Stimulated activated CD4-positive, alpha-beta T cell treated with anti-CD3 and anti-CD28 coated beads, Interleukin-2, amount 100 ng/mL, for 24 hours (primary cell): ENCODE results near the gene STAMBPL1.

Experiments used
- DNase-seq, 2 donors: peaks; one replicate each; pipeline ENCODE4 v3.0.0-alpha.2; 2020

The STAMBPL1 gene

GRCh38 chr10:88957381-88957780 lies 77.3 kb downstream of the STAMBPL1 start:
- DNase-seq = no peak

- no peak for DNase-seq
Measured at GRCh38 chr10:88958721-88959120, 78.7 kb downstream of the STAMBPL1 start.

- DNase-seq = no peak
Measured at GRCh38 chr10:88960802-88961201, 80.8 kb downstream of the STAMBPL1 start.

- no peak for DNase-seq
Measured at GRCh38 chr10:88961266-88961665, 81.2 kb downstream of the STAMBPL1 start.

GRCh38 chr10:88962336-88962735 lies 82.3 kb downstream of the STAMBPL1 start:
- DNase-seq = no peak

- no peak for DNase-seq
Measured at GRCh38 chr10:88963318-88963717, 83.3 kb downstream of the STAMBPL1 start.

GRCh38 chr10:88964360-88964759 lies 84.3 kb downstream of the STAMBPL1 start:
- no peak for DNase-seq

- no peak for DNase-seq
Measured at GRCh38 chr10:88964869-88965415, 84.9 kb downstream of the STAMBPL1 start.

- DNase-seq = no peak
Measured at GRCh38 chr10:88966797-88967196, 86.8 kb downstream of the STAMBPL1 start.

GRCh38 chr10:88968391-88968790 lies 88.3 kb downstream of the STAMBPL1 start:
- DNase-seq = no peak

GRCh38 chr10:88971221-88972061 lies 91.4 kb downstream of the STAMBPL1 start:
- no peak for DNase-seq
